ENCODE results near the gene KIF21B.

The KIF21B gene

GRCh38 chr1:200922406-200922805 is 101.1 kb downstream of the KIF21B start:
- Histone ChIP-seq H3K4me1 (no peaks in the 10 kb centered on the region), H3K9me3 (ENCODE audit: control insufficient read depth, low read length) (no peaks in the 10 kb centered on the region), H2AFZ (no peak overlapping the region), H3K27me3 (ENCODE audit: control insufficient read depth, insufficient read depth, low read length) (no peaks in the 10 kb centered on the region), H3K4me3 (ENCODE audit: low read depth, low read length) (no peak overlapping the region), H3K4me2 (ENCODE audit: low read length) (no peak overlapping the region), H3K36me3 (ENCODE audit: control insufficient read depth, insufficient read depth, low read length) (no peaks in the 10 kb centered on the region), H3K79me2 (no peaks in the 10 kb centered on the region), H3K27ac (no peak overlapping the region), H3K9ac (no peak overlapping the region)
- no peak for TF ChIP-seq CTCF (IDR thresholded peaks at IDR 0.05)

- H3K9ac ChIP-seq, result no peak overlapping the region
- no peak overlapping the region for H3K27ac ChIP-seq
- no peak overlapping the region for H3K4me2 ChIP-seq (ENCODE audit: low read length)
- H3K27me3 ChIP-seq (ENCODE audit: control insufficient read depth, insufficient read depth, low read length), result no peaks in the 10 kb centered on the region
- H3K36me3 ChIP-seq (ENCODE audit: control insufficient read depth, insufficient read depth, low read length), result no peaks in the 10 kb centered on the region
- TF ChIP-seq CTCF (IDR thresholded peaks at IDR 0.05), result no peak
- H3K79me2 ChIP-seq, result no peaks in the 10 kb centered on the region
- H3K9me3 ChIP-seq (ENCODE audit: control insufficient read depth, low read length), result no peaks in the 10 kb centered on the region
- H3K4me1 ChIP-seq, result no peaks in the 10 kb centered on the region
- no peak overlapping the region for H3K4me3 ChIP-seq (ENCODE audit: low read depth, low read length)
- no peak overlapping the region for H2AFZ ChIP-seq
Measured at GRCh38 chr1:200921571-200922110, 101.9 kb downstream of the KIF21B start.
